Spleen (tissue), 7 donors: ENCODE results near the gene CFAP74.

Experiments used
- CTCF ChIP-seq, 11 experiments: fragments of 200-600 bp in 7 of 11; fragments of 450-650 bp in 4 of 11; sonication (generic) in 4 of 11; IDR thresholded peaks in 8 of 11; conservative IDR thresholded peaks in 3 of 11; 1 replicate in 7 of 11; 2 replicates in 4 of 11; pipeline versions ENCODE4 v1.4.0 to v1.8.0; 2016 to 2021; ENCODE audit warnings: antibody characterized with exemption in 11 of 11, inconsistent platforms in 4 of 11, mild to moderate bottlenecking in 1 of 11
- POLR2AphosphoS5 ChIP-seq, 3 donors: sonication (generic); formaldehyde crosslinking; IDR thresholded peaks; one replicate each; pipeline ENCODE4 v1.5.1; 2017; ENCODE audit warnings: antibody characterized with exemption in 3 of 3
- donor health status: DM: no; HTN: no; CAD: no; lungs with moderate emphysema.
- donor health status: DM: no; HTN: no; CAD: no.
- donor health status: DM: no; HTN: no; CAD: no.

DNA sequence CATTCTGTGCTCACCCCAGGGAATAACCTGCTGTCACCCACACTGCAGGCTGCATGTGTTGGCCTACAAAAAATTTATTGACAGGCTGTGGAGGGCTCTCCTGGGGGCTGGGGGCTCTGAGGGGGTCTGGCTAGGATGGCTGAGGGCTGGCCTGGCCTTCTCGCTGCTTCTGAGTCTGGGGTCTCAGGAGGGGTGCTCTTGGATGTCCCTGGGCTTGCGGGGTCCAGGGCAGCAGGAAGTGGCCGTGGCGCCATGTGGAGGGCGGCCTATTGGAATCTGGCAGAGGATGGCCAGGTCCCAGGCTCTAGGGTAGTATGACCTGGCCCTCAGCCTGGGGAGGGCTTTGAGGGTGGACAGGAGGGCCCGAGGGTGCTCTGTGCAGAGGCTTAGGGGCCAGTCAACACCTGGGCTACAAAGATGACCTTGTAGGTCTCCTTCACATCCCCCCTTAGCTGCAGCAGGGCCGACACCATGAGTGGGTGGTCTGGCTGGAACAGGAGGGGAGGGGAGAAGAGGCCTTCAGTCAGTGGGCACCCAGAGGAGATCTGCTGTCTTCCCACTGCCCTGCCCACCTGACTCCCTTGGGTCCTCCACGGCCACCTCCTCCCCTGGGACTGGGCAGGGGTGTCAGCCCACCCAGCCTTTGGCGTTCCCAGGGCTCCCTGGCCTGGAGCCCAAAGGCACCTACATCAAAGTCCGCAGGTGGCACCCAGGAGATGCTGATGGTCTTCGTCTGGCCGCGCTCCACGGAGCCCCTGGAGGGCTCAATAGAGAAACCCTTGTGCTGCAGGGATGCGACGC lies 81.5 kb downstream of the CFAP74 start:
- TF ChIP-seq CTCF (IDR thresholded peaks at IDR 0.05 in 8 of 11, conservative IDR thresholded peaks at IDR 0.05 in 3 of 11) (no peak), POLR2AphosphoS5 (IDR thresholded peaks at IDR 0.05) (no peak)
